Stomach (tissue), 4 donors: ENCODE measurements around the gene TRAF7.

Experiments used
- CTCF ChIP-seq, 7 experiments: fragments of 450-650 bp in 4 of 7; fragments of 200-600 bp in 3 of 7; sonication (generic) in 3 of 7; IDR thresholded peaks; one replicate each; pipeline ENCODE4 v1.5.1; 2016 to 2019; ENCODE audit warnings: antibody characterized with exemption in 7 of 7, control low read depth in 2 of 7, mild to moderate bottlenecking in 1 of 7
- EP300 ChIP-seq: sonication (generic); formaldehyde crosslinking; IDR thresholded peaks from one replicate; pipeline ENCODE4 v1.6.1; 2017; ENCODE audit warnings: antibody characterized with exemption
- POLR2A ChIP-seq, 4 donors: fragments of 450-650 bp; IDR thresholded peaks; one replicate each; pipeline ENCODE4 v1.6.1; 2016; ENCODE audit warnings: antibody characterized with exemption in 4 of 4, control low read depth in 2 of 4, mild to moderate bottlenecking in 1 of 4, moderate library complexity in 1 of 4
- POLR2AphosphoS5 ChIP-seq, 3 donors: sonication (generic); formaldehyde crosslinking; IDR thresholded peaks; one replicate each; pipeline ENCODE4 v1.6.1; 2016; ENCODE audit warnings: antibody characterized with exemption in 3 of 3

- TF ChIP-seq CTCF (IDR thresholded peaks at IDR 0.05) (no peak), POLR2A (IDR thresholded peaks at IDR 0.05) (no peak), EP300 (no peak), POLR2AphosphoS5 (IDR thresholded peaks at IDR 0.05) (no peak)
Measured at GRCh38 chr16:2207872-2208271, 52.3 kb downstream of the TRAF7 start.
